CD4-positive, CD25-positive, alpha-beta regulatory T cell (primary cell): ENCODE measurements around the gene LAYN. TPM values are rescaled to one million over a fixed set of nuclear protein-coding genes. Genes with fewer than 3 reads are reported as not detected.
A peak's percentile ranks its signal among the peaks of the same experiment; 100 is the strongest.

Source experiments
- ATAC-seq, 2 donors: fragments of 150-1000 bp; cut with Tn5 transposase; one replicate each; pipeline ENCODE4 v1.10.0; 2021; ENCODE audit warnings: low read depth in 2 of 2, moderate number of reproducible peaks in 2 of 2, moderate library complexity in 1 of 2
- DNase-seq, 3 donors: peaks; one replicate each; pipeline versions ENCODE4 v3.0.0 to v3.0.0-alpha.2; 2012 to 2022; ENCODE audit warnings: mixed read lengths in 1 of 3
- H3K27ac ChIP-seq: one replicate; pipeline ENCODE4 v1.7.0; 2013; ENCODE audit warnings: mild to moderate bottlenecking, low read length; ENCODE audit not compliant: insufficient read depth, poor library complexity, severe bottlenecking
- H3K27me3 ChIP-seq: one replicate; pipeline ENCODE4 v1.7.0; 2013; ENCODE audit warnings: low read length; ENCODE audit not compliant: control insufficient read depth, insufficient read depth
- H3K36me3 ChIP-seq: one replicate; pipeline ENCODE4 v1.7.0; 2013; ENCODE audit warnings: mild to moderate bottlenecking, low read length, moderate library complexity; ENCODE audit not compliant: control insufficient read depth, insufficient read depth
- H3K4me1 ChIP-seq: 2 replicates; pipeline ENCODE4 v1.7.0; 2013; ENCODE audit warnings: mild to moderate bottlenecking, low read length; ENCODE audit not compliant: insufficient read depth, control insufficient read depth, poor library complexity, severe bottlenecking
- H3K4me3 ChIP-seq: one replicate; pipeline ENCODE4 v1.7.0; 2013; ENCODE audit warnings: low read depth, mild to moderate bottlenecking, low read length, moderate library complexity
- H3K9me3 ChIP-seq, 2 experiments: 1 replicate in 1 of 2; 2 replicates in 1 of 2; pipeline ENCODE4 v1.7.0; 2013; ENCODE audit warnings: low read length in 2 of 2, mild to moderate bottlenecking in 1 of 2, moderate library complexity in 1 of 2; ENCODE audit not compliant: control insufficient read depth in 2 of 2
- H3K27ac Mint-ChIP-seq, 3 donors: one replicate each; pipeline ENCODE4 v1.8.0; 2020 to 2022; ENCODE audit warnings: mild to moderate bottlenecking in 3 of 3, mixed read lengths in 3 of 3, moderate library complexity in 2 of 3
- H3K27me3 Mint-ChIP-seq: one replicate; pipeline ENCODE4 v1.8.0; 2022; ENCODE audit warnings: mild to moderate bottlenecking, mixed read lengths
- H3K36me3 Mint-ChIP-seq: one replicate; pipeline ENCODE4 v1.8.0; 2020; ENCODE audit warnings: mixed read lengths
- H3K4me1 Mint-ChIP-seq, 4 donors: one replicate each; pipeline ENCODE4 v1.8.0; 2020 to 2022; ENCODE audit warnings: mixed read lengths in 4 of 4, mild to moderate bottlenecking in 1 of 4
- H3K4me3 Mint-ChIP-seq, 4 donors: one replicate each; pipeline ENCODE4 v1.8.0; 2020 to 2022; ENCODE audit warnings: mild to moderate bottlenecking in 4 of 4, mixed read lengths in 4 of 4, moderate library complexity in 3 of 4
- H3K9me3 Mint-ChIP-seq, 7 donors: one replicate each; pipeline ENCODE4 v1.8.0; 2020 to 2022; ENCODE audit warnings: mixed read lengths in 7 of 7, mild to moderate bottlenecking in 3 of 7, moderate library complexity in 2 of 7
- polyA plus RNA-seq, 4 donors: library from polyadenylated mRNA; unstranded; fragments of 300-500 nt; fragmentation: Illumina TruSeq; gene quantifications; one replicate each; pipeline ENCODE4 v1.2.3, GENCODE V29; 2021
- total RNA-seq: library from RNA; stranded (reverse); gene quantifications from one replicate; pipeline ENCODE4 v1.2.3, GENCODE V29; 2022

LAYN gene
- total and polyA plus RNA-seq, 5 donors from 2014 or later: 6.2 to 17.9 (median 12.9) TPM

DNA sequence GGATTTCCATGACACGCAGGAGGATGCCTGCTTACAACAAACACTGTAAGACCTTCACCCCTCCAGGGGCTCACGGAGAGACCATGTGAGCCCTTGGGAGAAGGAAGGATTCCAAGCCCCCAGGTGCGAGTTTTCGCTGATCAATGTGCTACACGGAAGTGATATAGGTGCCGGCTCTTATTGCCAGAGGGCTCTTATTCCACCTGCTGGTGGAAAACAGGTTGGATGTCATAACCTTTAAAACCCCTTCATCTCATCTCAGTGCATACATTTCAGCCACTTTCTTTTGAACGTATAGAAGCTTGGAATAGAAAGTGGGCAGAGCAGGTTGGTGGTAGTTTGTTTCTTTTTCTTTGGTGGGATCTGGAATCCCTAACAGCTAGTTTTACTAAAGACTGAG is 25.8 kb downstream of the LAYN start:
- H3K4me1 Mint-ChIP-seq: no peaks in the 10 kb centered on the region
- DNase-seq (no peak), ATAC-seq (no peak)
- H3K27me3 Mint-ChIP-seq: peaks cover 5% of the 10 kb centered on the region
- no peak overlapping the region for H3K27ac Mint-ChIP-seq
- H3K9me3 ChIP-seq: no peaks in the 10 kb centered on the region
- H3K4me1 ChIP-seq: no peaks in the 10 kb centered on the region
- no peaks in the 10 kb centered on the region for H3K36me3 ChIP-seq
- H3K27ac ChIP-seq: no peak overlapping the region
- H3K36me3 Mint-ChIP-seq: no peaks in the 10 kb centered on the region
- no peaks in the 10 kb centered on the region for H3K9me3 Mint-ChIP-seq
- H3K27me3 ChIP-seq: peaks cover 4% of the 10 kb centered on the region
- no peak overlapping the region for H3K4me3 ChIP-seq
- no peak overlapping the region for H3K4me3 Mint-ChIP-seq

DNA sequence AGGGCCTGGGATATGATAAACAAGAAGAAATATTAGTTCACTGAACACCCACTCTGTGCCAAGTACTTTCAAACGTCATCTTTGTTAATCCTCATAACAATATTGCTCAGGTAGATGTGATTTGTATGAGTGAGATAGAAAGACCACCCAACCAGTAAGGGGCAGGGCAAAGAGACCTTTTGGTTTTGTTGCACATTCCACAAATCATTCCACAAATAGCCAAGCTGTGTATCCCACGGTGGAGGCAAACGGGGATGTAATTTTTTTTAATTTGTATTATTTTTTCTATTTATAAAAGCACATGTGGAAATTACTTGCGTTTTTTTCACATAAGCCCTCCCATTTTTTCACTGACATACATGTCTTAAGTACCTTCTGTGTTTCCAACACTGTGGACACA is 29.0 kb downstream of the LAYN start:
- Histone ChIP-seq H3K9me3 (no peaks in the 10 kb centered on the region), H3K4me1 (no peaks in the 10 kb centered on the region), H3K27me3 (peaks cover 12% of the 10 kb centered on the region), H3K36me3 (no peaks in the 10 kb centered on the region), H3K27ac (no peak overlapping the region), H3K4me3 (no peak overlapping the region)
- no peaks in the 10 kb centered on the region for H3K4me1 Mint-ChIP-seq
- no peak overlapping the region for H3K27ac Mint-ChIP-seq
- peaks cover 5% of the 10 kb centered on the region for H3K27me3 Mint-ChIP-seq
- H3K9me3 Mint-ChIP-seq: no peaks in the 10 kb centered on the region
- ATAC-seq (no peak), DNase-seq (no peak)
- H3K4me3 Mint-ChIP-seq: no peak overlapping the region
- no peaks in the 10 kb centered on the region for H3K36me3 Mint-ChIP-seq

DNA sequence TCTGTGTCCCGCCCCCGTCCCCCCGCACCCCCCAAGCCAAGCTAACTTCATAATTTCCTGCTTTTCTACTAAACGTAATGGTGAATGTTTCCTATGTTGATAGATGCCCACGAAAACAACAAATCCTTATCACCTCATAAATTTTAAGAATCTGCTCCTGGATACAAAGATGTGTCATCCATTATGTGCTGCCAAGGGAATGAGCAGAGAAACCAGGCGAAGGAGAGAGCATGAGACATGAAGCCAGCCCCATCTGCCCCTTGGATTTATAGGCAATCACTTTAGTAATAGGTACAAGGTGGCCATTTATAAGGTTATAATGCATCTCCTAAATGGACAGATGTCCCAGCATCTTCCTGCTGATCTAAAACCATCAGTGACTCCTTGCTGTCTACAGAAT is 30.3 kb downstream of the LAYN start:
- no peak overlapping the region for H3K27ac ChIP-seq
- Mint-ChIP-seq H3K27ac (no peak overlapping the region), H3K9me3 (no peaks in the 10 kb centered on the region), H3K36me3 (no peaks in the 10 kb centered on the region), H3K4me3 (no peak overlapping the region), H3K27me3 (peaks cover 5% of the 10 kb centered on the region), H3K4me1 (no peaks in the 10 kb centered on the region)
- no peak for DNase-seq
- no peaks in the 10 kb centered on the region for H3K4me1 ChIP-seq
- peaks cover 12% of the 10 kb centered on the region for H3K27me3 ChIP-seq
- no peaks in the 10 kb centered on the region for H3K9me3 ChIP-seq
- ATAC-seq: no peak
- no peak overlapping the region for H3K4me3 ChIP-seq
- no peaks in the 10 kb centered on the region for H3K36me3 ChIP-seq

DNA sequence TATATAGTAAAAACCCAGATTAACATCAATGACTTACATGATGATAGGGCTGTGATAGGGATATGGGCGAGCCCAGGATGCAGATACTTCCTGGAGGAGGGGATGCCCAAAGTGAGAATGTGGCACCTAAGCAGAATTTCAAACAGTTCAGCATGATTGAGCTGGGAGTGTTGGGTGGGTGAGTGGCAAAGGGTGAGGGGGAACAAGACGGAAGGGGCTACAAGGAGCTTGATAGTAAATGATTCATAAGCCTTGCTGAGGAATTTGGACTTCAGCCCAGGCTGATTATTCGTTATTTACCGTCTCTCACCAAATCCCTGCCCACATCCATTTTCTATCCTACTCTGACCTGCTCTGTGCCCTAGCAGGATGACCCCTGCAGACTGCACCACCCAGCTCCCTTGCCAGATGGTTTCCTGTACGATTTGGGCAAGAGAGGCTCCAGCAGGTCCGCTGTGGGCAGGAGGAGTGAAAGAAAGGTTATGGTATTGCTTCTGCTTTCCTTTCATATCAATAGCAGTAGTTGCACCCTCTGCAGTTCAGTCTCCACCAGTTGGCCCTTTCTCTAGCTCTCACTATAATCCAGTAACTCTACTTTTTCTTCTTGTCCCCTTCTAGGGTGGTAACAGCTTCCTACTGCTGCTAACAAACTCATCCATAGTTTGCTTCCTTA is 31.4 kb downstream of the LAYN start:
- H3K36me3 ChIP-seq: no peaks in the 10 kb centered on the region
- peaks cover 5% of the 10 kb centered on the region for H3K27me3 Mint-ChIP-seq
- no peak overlapping the region for H3K4me3 ChIP-seq
- ATAC-seq: no peak
- no peak overlapping the region for H3K27ac Mint-ChIP-seq
- DNase-seq: no peak
- H3K9me3 ChIP-seq: no peaks in the 10 kb centered on the region
- H3K4me1 ChIP-seq: no peaks in the 10 kb centered on the region
- no peak overlapping the region for H3K27ac ChIP-seq
- no peaks in the 10 kb centered on the region for H3K9me3 Mint-ChIP-seq
- H3K4me1 Mint-ChIP-seq: no peaks in the 10 kb centered on the region
- H3K27me3 ChIP-seq: peaks cover 12% of the 10 kb centered on the region
- no peak overlapping the region for H3K4me3 Mint-ChIP-seq
- H3K36me3 Mint-ChIP-seq: no peaks in the 10 kb centered on the region

DNA sequence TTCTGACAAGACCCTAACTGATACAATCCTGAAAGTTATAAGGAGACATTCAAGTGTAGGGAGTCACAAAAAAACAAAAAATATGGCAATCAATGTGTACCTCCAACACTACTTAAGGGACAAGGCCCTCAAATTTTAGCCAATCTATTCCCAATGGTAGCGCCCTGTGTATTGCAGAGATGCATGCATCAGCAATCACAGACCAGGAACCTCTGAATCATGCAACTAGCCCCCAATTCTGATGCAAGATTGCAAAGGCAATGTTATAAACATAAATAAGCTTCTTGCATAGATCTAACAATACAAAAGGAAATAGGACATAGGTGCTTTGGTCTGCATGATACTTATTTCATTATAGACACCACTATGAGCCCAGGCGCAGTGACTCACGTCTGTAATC is 32.1 kb downstream of the LAYN start:
- Histone ChIP-seq H3K36me3 (no peaks in the 10 kb centered on the region), H3K9me3 (no peaks in the 10 kb centered on the region), H3K4me1 (no peaks in the 10 kb centered on the region), H3K27ac (no peak overlapping the region), H3K27me3 (peaks cover 12% of the 10 kb centered on the region), H3K4me3 (no peak overlapping the region)
- Mint-ChIP-seq H3K4me1 (no peaks in the 10 kb centered on the region), H3K27me3 (peaks cover 5% of the 10 kb centered on the region), H3K27ac (no peak overlapping the region), H3K4me3 (no peak overlapping the region), H3K36me3 (no peaks in the 10 kb centered on the region), H3K9me3 (no peaks in the 10 kb centered on the region)
- ATAC-seq (no peak), DNase-seq (no peak)

DNA sequence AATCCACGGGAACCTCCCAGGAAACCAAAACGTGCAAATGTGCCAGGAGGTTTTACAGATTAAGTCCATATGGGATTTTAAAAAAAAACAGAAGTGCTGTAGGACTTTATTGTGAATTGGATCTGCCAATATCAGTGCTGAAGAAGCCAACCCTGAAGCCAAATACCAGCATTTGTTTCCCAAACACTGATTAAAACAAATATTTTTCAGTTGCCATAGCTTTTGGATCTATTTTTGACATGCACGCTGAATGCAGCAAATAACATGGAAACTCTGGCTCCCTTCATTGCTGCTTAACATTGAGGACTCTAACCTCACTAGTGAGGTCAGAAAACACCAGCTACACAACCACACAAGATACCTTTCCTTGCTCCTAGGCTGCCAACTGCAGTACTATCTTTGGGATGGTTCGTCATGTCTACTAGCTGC is 33.3 kb downstream of the LAYN start:
- Mint-ChIP-seq H3K27me3 (peaks cover 5% of the 10 kb centered on the region), H3K27ac (no peak overlapping the region), H3K9me3 (no peaks in the 10 kb centered on the region), H3K36me3 (no peaks in the 10 kb centered on the region), H3K4me1 (no peaks in the 10 kb centered on the region), H3K4me3 (no peak overlapping the region)
- H3K4me1 ChIP-seq: no peaks in the 10 kb centered on the region
- no peak for ATAC-seq
- H3K4me3 ChIP-seq: no peak overlapping the region
- no peak for DNase-seq
- no peaks in the 10 kb centered on the region for H3K36me3 ChIP-seq
- no peaks in the 10 kb centered on the region for H3K9me3 ChIP-seq
- no peak overlapping the region for H3K27ac ChIP-seq
- peaks cover 12% of the 10 kb centered on the region for H3K27me3 ChIP-seq

- Mint-ChIP-seq H3K27me3 (peaks cover 5% of the 10 kb centered on the region), H3K27ac (peak overlapping the region in 1 of 3 donors; percentile 29)
- no peak for ATAC-seq
Observed at GRCh38 chr11:111574373-111575225, 34.1 kb downstream of the LAYN start.

More at GRCh38 chr11:111574373-111575225, 34.1 kb downstream of the LAYN start:
- Mint-ChIP-seq H3K36me3 (no peaks in the 10 kb centered on the region), H3K9me3 (no peaks in the 10 kb centered on the region), H3K4me1 (no peaks in the 10 kb centered on the region), H3K4me3 (peak overlapping the region in 3 of 4 donors; percentile 29 to 65 (median 55))
- peak in 1 of 3 donors; percentile 15 for DNase-seq
- H3K4me3 ChIP-seq: no peak overlapping the region
- no peaks in the 10 kb centered on the region for H3K9me3 ChIP-seq
- H3K36me3 ChIP-seq: no peaks in the 10 kb centered on the region
- peaks cover 12% of the 10 kb centered on the region for H3K27me3 ChIP-seq
- no peaks in the 10 kb centered on the region for H3K4me1 ChIP-seq
- H3K27ac ChIP-seq: no peak overlapping the region
